Measurements from ENCODE around the gene FRMD5. TPM values are rescaled to one million over a fixed set of nuclear protein-coding genes. Genes with fewer than 3 reads are reported as not detected.

FRMD5 gene
- polyA plus RNA-seq, 1 donor from 2014 or later, result 25.8 TPM

DNA sequence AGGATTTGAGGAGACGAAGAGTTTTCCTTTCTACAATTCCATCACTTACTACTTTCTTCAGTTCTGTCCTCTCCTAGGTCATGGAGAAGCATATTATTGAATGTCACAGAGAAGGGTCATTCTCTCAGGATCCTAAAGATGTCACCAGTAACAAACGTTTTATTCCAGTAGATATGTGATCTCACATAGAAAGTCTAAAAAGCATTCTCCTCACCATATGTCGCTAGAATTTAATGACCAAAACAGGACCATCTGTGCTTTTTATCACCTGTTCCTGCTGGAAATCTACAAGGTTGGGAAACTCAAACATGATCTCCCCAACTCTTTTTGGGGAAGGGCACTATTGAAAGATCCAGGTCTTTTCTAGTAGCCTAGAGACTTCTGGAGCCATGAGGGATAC is 24.0 kb upstream of the FRMD5 start:
- Histone ChIP-seq H3K4me2 (ENCODE audit: low read length) (no peak overlapping the region), H3K79me2 (replicated peaks; ENCODE audit: insufficient read depth, low read length) (no peaks in the 10 kb centered on the region), H3F3A (ENCODE audit: insufficient read depth, low read length, poor library complexity, severe bottlenecking) (no peaks in the 10 kb centered on the region), H4K20me1 (ENCODE audit: insufficient read depth) (no peaks in the 10 kb centered on the region), H2AFZ (ENCODE audit: low read depth, low read length) (no peak overlapping the region), H3K36me3 (ENCODE audit: insufficient read depth, low read length) (no peaks in the 10 kb centered on the region), H3K4me3 (ENCODE audit: low read length) (no peak overlapping the region), H3K9me3 (ENCODE audit: low read length) (no peaks in the 10 kb centered on the region), H3K27ac (ENCODE audit: low read length) (no peak overlapping the region), H3K27me3 (ENCODE audit: insufficient read depth, low read depth, low read length) (no peaks in the 10 kb centered on the region), H3K9ac (ENCODE audit: low read length) (no peak overlapping the region), H3K9me2 (ENCODE audit: insufficient read depth, low read length) (no peaks in the 10 kb centered on the region)
- TF ChIP-seq TAF1 (IDR thresholded peaks at IDR 0.05; ENCODE audit: low read depth), result no peak
- TF ChIP-seq MXI1 (conservative IDR thresholded peaks at IDR 0.05; ENCODE audit: poor library complexity, severe bottlenecking), result no peak
- TF ChIP-seq EP300 (conservative IDR thresholded peaks at IDR 0.05; ENCODE audit: poor library complexity, severe bottlenecking), result no peak
- TF ChIP-seq EZH2 (IDR thresholded peaks at IDR 0.05; ENCODE audit: borderline replicate concordance, insufficient read depth, low read length, poor library complexity, severe bottlenecking), result no peak
- TF ChIP-seq SMC3 (conservative IDR thresholded peaks at IDR 0.05; ENCODE audit: poor library complexity), result no peak
- no peak for TF ChIP-seq REST (IDR thresholded peaks at IDR 0.05; ENCODE audit: borderline replicate concordance)
- TF ChIP-seq POLR2AphosphoS5 (IDR thresholded peaks at IDR 0.05), result no peak
- no peak for TF ChIP-seq RAD21 (conservative IDR thresholded peaks at IDR 0.05)
- no peak for TF ChIP-seq CTCF (IDR thresholded peaks at IDR 0.05; ENCODE audit: poor library complexity, severe bottlenecking)

- no peaks in the 10 kb centered on the region for H4K20me1 ChIP-seq (ENCODE audit: insufficient read depth)
- H3K27ac ChIP-seq (ENCODE audit: low read length), result no peak overlapping the region
- H3K9ac ChIP-seq (ENCODE audit: low read length), result no peak overlapping the region
- no peaks in the 10 kb centered on the region for H3K79me2 ChIP-seq (replicated peaks; ENCODE audit: insufficient read depth, low read length)
- no peak overlapping the region for H2AFZ ChIP-seq (ENCODE audit: low read depth, low read length)
- H3F3A ChIP-seq (ENCODE audit: insufficient read depth, low read length, poor library complexity, severe bottlenecking), result no peaks in the 10 kb centered on the region
- H3K36me3 ChIP-seq (ENCODE audit: insufficient read depth, low read length), result no peaks in the 10 kb centered on the region
- no peaks in the 10 kb centered on the region for H3K27me3 ChIP-seq (ENCODE audit: insufficient read depth, low read depth, low read length)
- H3K9me2 ChIP-seq (ENCODE audit: insufficient read depth, low read length), result no peaks in the 10 kb centered on the region
- no peak overlapping the region for H3K4me2 ChIP-seq (ENCODE audit: low read length)
- no peak overlapping the region for H3K4me3 ChIP-seq (ENCODE audit: low read length)
- H3K9me3 ChIP-seq (ENCODE audit: low read length), result no peaks in the 10 kb centered on the region
- TF ChIP-seq RAD21 (conservative IDR thresholded peaks at IDR 0.05) (no peak), EP300 (conservative IDR thresholded peaks at IDR 0.05; ENCODE audit: poor library complexity, severe bottlenecking) (no peak), REST (IDR thresholded peaks at IDR 0.05; ENCODE audit: borderline replicate concordance) (no peak), CTCF (IDR thresholded peaks at IDR 0.05; ENCODE audit: poor library complexity, severe bottlenecking) (no peak), MXI1 (conservative IDR thresholded peaks at IDR 0.05; ENCODE audit: poor library complexity, severe bottlenecking) (no peak), EZH2 (IDR thresholded peaks at IDR 0.05; ENCODE audit: borderline replicate concordance, insufficient read depth, low read length, poor library complexity, severe bottlenecking) (no peak), POLR2AphosphoS5 (IDR thresholded peaks at IDR 0.05) (no peak), TAF1 (IDR thresholded peaks at IDR 0.05; ENCODE audit: low read depth) (no peak), SMC3 (conservative IDR thresholded peaks at IDR 0.05; ENCODE audit: poor library complexity) (no peak)
These were observed 21.9 kb upstream of the FRMD5 start for GRCh38 chr15:44216958-44217357.

Data from neural cell (in vitro differentiated cells).